ENCODE data around the gene CBX2.
A peak's percentile ranks its signal among the peaks of the same experiment; 100 is the strongest.
"Not testable (repeated sequence)": the region's sequence is repeated elsewhere in the genome, so short reads cannot be mapped to it uniquely, and the experiment has no call there.

CBX2 gene

GRCh38 chr17:79742589-79742918 is 35.4 kb upstream of the CBX2 start:
- intact Hi-C loops (cut with DNase I): loop anchor here (5.0 kb wide), 1 partner anchor 245 kb away; no protein-coding TSS in a partner anchor
- DNase-seq: peak in 1 of 10 donors; percentile 59

GRCh38 chr17:79742951-79743476 is 34.9 kb upstream of the CBX2 start:
- peak in 1 of 10 donors; percentile 68 for DNase-seq
- intact Hi-C loops (cut with DNase I): loop anchor here (5.0 kb wide), 1 partner anchor 244 kb away; no protein-coding TSS in a partner anchor

GRCh38 chr17:79743614-79744013 is 34.3 kb upstream of the CBX2 start:
- DNase-seq: peak in 1 of 10 donors; percentile 46
- intact Hi-C loops (cut with DNase I): loop anchor here (5.0 kb wide), 1 partner anchor 244 kb away; no protein-coding TSS in a partner anchor

GRCh38 chr17:79745641-79746105 is 32.3 kb upstream of the CBX2 start:
- intact Hi-C loops (cut with DNase I): no loop called here
- DNase-seq: no peak

GRCh38 chr17:79746889-79747507 is 30.9 kb upstream of the CBX2 start:
- intact Hi-C loops (cut with DNase I): no loop called here
- peak in 1 of 10 donors; percentile 77 for DNase-seq

- intact Hi-C loops (cut with DNase I): no loop called here
- peak in 1 of 10 donors; percentile 84 for DNase-seq
These were observed 30.2 kb upstream of the CBX2 start for GRCh38 chr17:79747508-79748294.

- intact Hi-C loops (cut with DNase I): no loop called here
- no peak for DNase-seq
These were observed 29.5 kb upstream of the CBX2 start for GRCh38 chr17:79748295-79749099.

GRCh38 chr17:79749156-79749815 is 28.7 kb upstream of the CBX2 start:
- intact Hi-C loops (cut with DNase I): no loop called here
- no peak for DNase-seq

GRCh38 chr17:79749958-79750357 is 28.0 kb upstream of the CBX2 start:
- no peak for DNase-seq
- intact Hi-C loops (cut with DNase I): no loop called here

GRCh38 chr17:79750650-79751545 is 27.1 kb upstream of the CBX2 start:
- intact Hi-C loops (cut with DNase I): no loop called here
- DNase-seq: peak in 1 of 10 donors; percentile 10

- DNase-seq: peak in 2 of 10 donors; percentile 54 to 79
- intact Hi-C loops (cut with DNase I): no loop called here
These were observed 25.8 kb upstream of the CBX2 start for GRCh38 chr17:79752175-79752574.

GRCh38 chr17:79754370-79754769 is 23.6 kb upstream of the CBX2 start:
- intact Hi-C loops (cut with DNase I): no loop called here
- DNase-seq: peak in 2 of 10 donors; percentile 27 to 42

GRCh38 chr17:79754903-79755302 is 23.0 kb upstream of the CBX2 start:
- peak in 1 of 10 donors; percentile 4 for DNase-seq
- intact Hi-C loops (cut with DNase I): not testable (repeated sequence)

- intact Hi-C loops (cut with DNase I): no loop called here
- DNase-seq: peak in 1 of 10 donors; percentile 31
These were observed 22.4 kb upstream of the CBX2 start for GRCh38 chr17:79755591-79755990.

- intact Hi-C loops (cut with DNase I): no loop called here
- peak in 1 of 10 donors; percentile 18 for DNase-seq
These were observed 20.7 kb upstream of the CBX2 start for GRCh38 chr17:79757140-79757745.

- intact Hi-C loops (cut with DNase I): no loop called here
- no peak for DNase-seq
These were observed 19.7 kb upstream of the CBX2 start for GRCh38 chr17:79758271-79758670.

- peak in 1 of 10 donors; percentile 46 for DNase-seq
- intact Hi-C loops (cut with DNase I): no loop called here
These were observed 17.6 kb upstream of the CBX2 start for GRCh38 chr17:79760197-79760906.

Measured in posterior cingulate gyrus (tissue), 11 donors.